Smooth muscle cell (in vitro differentiated cells): ENCODE data around the gene MAP4K4. TPM values are rescaled to one million over a fixed set of nuclear protein-coding genes. Genes with fewer than 3 reads are reported as not detected.
A peak's percentile ranks its signal among the peaks of the same experiment; 100 is the strongest.

ENCODE experiments used
- DNase-seq: peaks from one replicate; lab custom pipeline; 2025; ENCODE audit not compliant: unreplicated experiment; lab: John Stamatoyannopoulos, UW
- H2AFZ ChIP-seq: fragments of 200-600 bp; sonication (generic); 2 replicates; pipeline ENCODE4 v1.6.0; 2016; ENCODE audit warnings: antibody characterized with exemption, low read depth, mild to moderate bottlenecking
- H3F3A ChIP-seq: fragments of 200-600 bp; sonication (generic); 2 replicates; pipeline ENCODE4 v1.6.0; 2017; ENCODE audit warnings: antibody characterized with exemption, low read depth
- H3K27ac ChIP-seq: fragments of 200-600 bp; sonication (generic); 2 replicates; pipeline ENCODE4 v1.5.1; 2016; ENCODE audit warnings: low read depth, mild to moderate bottlenecking
- H3K27me3 ChIP-seq: fragments of 200-600 bp; sonication (generic); 2 replicates; pipeline ENCODE4 v1.6.1; 2016; ENCODE audit warnings: low read depth, mild to moderate bottlenecking
- H3K36me3 ChIP-seq: fragments of 200-600 bp; sonication (generic); 2 replicates; pipeline ENCODE4 v1.5.1; 2016; ENCODE audit warnings: low read depth
- H3K4me1 ChIP-seq: fragments of 200-600 bp; sonication (generic); 2 replicates; pipeline ENCODE4 v1.5.1; 2016; ENCODE audit warnings: low read depth
- H3K4me2 ChIP-seq: fragments of 200-600 bp; sonication (generic); 2 replicates; pipeline ENCODE4 v1.6.0; 2016; ENCODE audit warnings: mild to moderate bottlenecking
- H3K4me3 ChIP-seq: fragments of 200-600 bp; sonication (generic); 2 replicates; pipeline ENCODE4 v1.5.1; 2016; ENCODE audit warnings: mild to moderate bottlenecking
- H3K79me2 ChIP-seq: fragments of 200-600 bp; sonication (generic); 2 replicates; pipeline ENCODE4 v1.6.0; 2016; ENCODE audit warnings: low read depth, mild to moderate bottlenecking
- H3K9ac ChIP-seq: fragments of 200-600 bp; sonication (generic); 2 replicates; pipeline ENCODE4 v1.6.0; 2016; ENCODE audit warnings: low read depth
- H3K9me3 ChIP-seq: fragments of 200-600 bp; sonication (generic); replicated peaks from 2 replicates; pipeline ENCODE4 v1.5.1; 2016; ENCODE audit warnings: low read depth
- H4K20me1 ChIP-seq: fragments of 200-600 bp; sonication (generic); 2 replicates; pipeline ENCODE4 v1.6.0; 2016; ENCODE audit warnings: low read depth
- CTCF ChIP-seq: fragments of 200-600 bp; sonication (generic); IDR thresholded peaks from 2 replicates; pipeline ENCODE4 v1.5.1; 2017; ENCODE audit warnings: borderline replicate concordance, mild to moderate bottlenecking, antibody characterized with exemption; ENCODE audit not compliant: insufficient read depth, poor library complexity, severe bottlenecking
- WGBS: methylation state at CpG from one replicate; pipeline ENCODE4 v1.1.7; 2016; ENCODE audit warnings: low lambda C conversion rate; 5-methylcytosine and 5-hydroxymethylcytosine counted together
- polyA plus RNA-seq: library from polyadenylated mRNA; unstranded; fragments of >200 nt; fragmentation: Nextera tagmentation; extraction: Ambion mirVana; gene quantifications from 2 replicates; pipeline ENCODE4 v1.2.1, GENCODE V29; 2016
- total RNA-seq: library from RNA; depleted of rRNA; stranded (reverse); fragments of >200 nt; gene quantifications from 2 replicates; pipeline ENCODE4 v1.2.3, GENCODE V29; 2014

The MAP4K4 gene
- total and polyA plus RNA-seq, 2 experiments from 2014 or later: 68.9 to 107 TPM

GRCh38 chr2:101781791-101782426 lies 84.4 kb downstream of the MAP4K4 start:
- H3K36me3 ChIP-seq: no peaks in the 10 kb centered on the region
- H3K4me3 ChIP-seq: no peak overlapping the region
- H3K27ac ChIP-seq: peak overlapping the region; percentile 24
- no peaks in the 10 kb centered on the region for H3K27me3 ChIP-seq
- H3K4me1 ChIP-seq: peaks cover 42% of the 10 kb centered on the region
- 57% methylated on average over 6 of the region's 6 CpGs for WGBS
- no peaks in the 10 kb centered on the region for H3K9me3 ChIP-seq
- no peak for TF ChIP-seq CTCF
- H3K4me2 ChIP-seq: peak overlapping the region; percentile 53
- H3F3A ChIP-seq: peaks cover 4% of the 10 kb centered on the region
- H3K79me2 ChIP-seq: peaks cover 99% of the 10 kb centered on the region
- no peak for DNase-seq
- H2AFZ ChIP-seq: no peak overlapping the region
- H4K20me1 ChIP-seq: peaks cover 98% of the 10 kb centered on the region
- no peak overlapping the region for H3K9ac ChIP-seq

- no peak for DNase-seq
- H3K27ac ChIP-seq: peak overlapping the region; percentile 24
Observed at GRCh38 chr2:101782427-101782792, 84.9 kb downstream of the MAP4K4 start.

GRCh38 chr2:101787097-101787496 lies 89.6 kb downstream of the MAP4K4 start:
- Histone ChIP-seq H3K4me2 (no peak overlapping the region), H3K9me3 (no peaks in the 10 kb centered on the region), H3K9ac (no peak overlapping the region), H3K79me2 (peaks cover 99% of the 10 kb centered on the region), H3K4me1 (peaks cover 6% of the 10 kb centered on the region), H3K4me3 (no peak overlapping the region), H4K20me1 (peaks cover 97% of the 10 kb centered on the region), H3K27me3 (no peaks in the 10 kb centered on the region), H3F3A (no peaks in the 10 kb centered on the region), H3K27ac (no peak overlapping the region), H2AFZ (no peak overlapping the region), H3K36me3 (no peaks in the 10 kb centered on the region)
- no peak for TF ChIP-seq CTCF
- DNase-seq: no peak
- 88% methylated on average over 3 of the region's 3 CpGs for WGBS

More at GRCh38 chr2:101782427-101782792, 84.9 kb downstream of the MAP4K4 start:
- Histone ChIP-seq H3K9me3 (no peaks in the 10 kb centered on the region), H3K4me2 (peak overlapping the region; percentile 53), H3K36me3 (no peaks in the 10 kb centered on the region), H3K4me1 (peaks cover 37% of the 10 kb centered on the region), H2AFZ (no peak overlapping the region), H3K27me3 (no peaks in the 10 kb centered on the region), H3K9ac (no peak overlapping the region), H4K20me1 (peaks cover 98% of the 10 kb centered on the region), H3K79me2 (peaks cover 99% of the 10 kb centered on the region), H3K4me3 (no peak overlapping the region), H3F3A (peaks cover 4% of the 10 kb centered on the region)
- WGBS: 60% methylated on average over 5 of the region's 5 CpGs
- no peak for TF ChIP-seq CTCF

GRCh38 chr2:101788565-101788964 lies 91.1 kb downstream of the MAP4K4 start:
- no peak for DNase-seq
- Histone ChIP-seq H3K9me3 (no peaks in the 10 kb centered on the region), H2AFZ (no peak overlapping the region), H4K20me1 (peaks cover 97% of the 10 kb centered on the region), H3K36me3 (no peaks in the 10 kb centered on the region), H3K4me3 (no peak overlapping the region), H3K27me3 (no peaks in the 10 kb centered on the region), H3K4me2 (no peak overlapping the region), H3K4me1 (peaks cover under 1% of the 10 kb centered on the region), H3K79me2 (peaks cover 98% of the 10 kb centered on the region), H3K9ac (no peak overlapping the region), H3K27ac (peak overlapping the region; percentile 13), H3F3A (no peaks in the 10 kb centered on the region)
- TF ChIP-seq CTCF: no peak
- WGBS: 75% methylated on average over 1 of the region's 1 CpG
